ENCODE results near the gene CNTD1.

DNA sequence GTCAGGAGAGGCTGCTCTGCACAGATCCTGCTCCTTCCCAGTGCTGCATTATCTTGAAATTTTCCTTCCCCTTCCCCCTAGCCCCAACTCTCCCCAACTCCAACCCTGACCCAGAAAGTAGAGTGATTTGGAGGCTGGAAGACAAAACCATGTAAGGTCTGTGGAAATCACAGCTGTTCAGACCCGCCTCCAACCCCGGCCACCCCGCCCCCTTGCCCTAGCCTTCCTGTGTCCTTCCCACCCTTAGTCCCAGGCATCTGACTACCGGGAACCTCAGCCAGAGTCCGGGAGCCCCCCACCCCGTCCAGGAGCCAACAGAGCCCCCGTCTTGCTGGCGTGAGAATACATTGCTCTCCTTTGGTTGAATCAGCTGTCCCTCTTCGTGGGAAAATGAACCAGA is 52.3 kb downstream of the CNTD1 start, which contains the start of gene AOC3:
- no peak for TF ChIP-seq CTCF (conservative IDR thresholded peaks at IDR 0.05)
- TF ChIP-seq EZH2 (IDR thresholded peaks at IDR 0.05; ENCODE audit: low read depth), result no peak

Data from PC-9 (cell line).